HUES48 (cell line): ENCODE measurements around the gene MAGI2.

Experiments used
- H3K27ac ChIP-seq: one replicate; pipeline ENCODE4 v1.7.0; 2013; ENCODE audit warnings: low read depth, low read length, inconsistent platforms
- H3K27me3 ChIP-seq: 2 replicates; pipeline ENCODE4 v1.6.1; 2013; ENCODE audit warnings: mild to moderate bottlenecking, low read length; ENCODE audit not compliant: control insufficient read depth, insufficient read depth
- H3K36me3 ChIP-seq: 2 replicates; pipeline ENCODE4 v1.6.1; 2013; ENCODE audit warnings: low read length; ENCODE audit not compliant: control insufficient read depth, insufficient read depth
- H3K4me1 ChIP-seq: 2 replicates; pipeline ENCODE4 v1.6.1; 2013; ENCODE audit warnings: mild to moderate bottlenecking, low read length; ENCODE audit not compliant: control insufficient read depth, insufficient read depth
- H3K4me3 ChIP-seq: 2 replicates; pipeline ENCODE4 v1.5.1; 2013; ENCODE audit warnings: mild to moderate bottlenecking, low read depth, low read length
- H3K9ac ChIP-seq: 2 replicates; pipeline ENCODE4 v1.6.1; 2013; ENCODE audit warnings: mild to moderate bottlenecking, low read depth, low read length, moderate library complexity
- H3K9me3 ChIP-seq: 2 replicates; pipeline ENCODE4 v1.6.1; 2013; ENCODE audit warnings: low read length; ENCODE audit not compliant: control insufficient read depth, insufficient read depth

MAGI2 gene

GRCh38 chr7:78175330-78176100 lies 1278.0 kb downstream of the MAGI2 start:
- Histone ChIP-seq H3K9ac (no peak overlapping the region), H3K27ac (no peak overlapping the region), H3K36me3 (no peaks in the 10 kb centered on the region), H3K4me3 (no peak overlapping the region), H3K4me1 (peaks cover 28% of the 10 kb centered on the region), H3K9me3 (no peaks in the 10 kb centered on the region), H3K27me3 (no peaks in the 10 kb centered on the region)

- no peak overlapping the region for H3K9ac ChIP-seq
- H3K4me1 ChIP-seq: peaks cover 28% of the 10 kb centered on the region
- no peak overlapping the region for H3K4me3 ChIP-seq
- H3K9me3 ChIP-seq: no peaks in the 10 kb centered on the region
- no peak overlapping the region for H3K27ac ChIP-seq
- no peaks in the 10 kb centered on the region for H3K36me3 ChIP-seq
- H3K27me3 ChIP-seq: no peaks in the 10 kb centered on the region
Observed at GRCh38 chr7:78173666-78174065, 1279.8 kb downstream of the MAGI2 start.

GRCh38 chr7:78172933-78173591 lies 1280.4 kb downstream of the MAGI2 start:
- Histone ChIP-seq H3K27ac (peak overlapping the region; percentile 57), H3K4me3 (no peak overlapping the region), H3K9me3 (no peaks in the 10 kb centered on the region), H3K27me3 (no peaks in the 10 kb centered on the region), H3K4me1 (peaks cover 28% of the 10 kb centered on the region), H3K9ac (no peak overlapping the region), H3K36me3 (no peaks in the 10 kb centered on the region)

GRCh38 chr7:78172267-78172757 lies 1281.2 kb downstream of the MAGI2 start:
- peaks cover 2% of the 10 kb centered on the region; the same call in 1 of the 2 replicates for H3K36me3 ChIP-seq
- H3K27ac ChIP-seq: peak overlapping the region; percentile 69
- H3K4me3 ChIP-seq: peak overlapping the region; percentile 28; the same call in 1 of the 2 replicates

GRCh38 chr7:78171398-78171797 lies 1282.1 kb downstream of the MAGI2 start:
- H3K4me1 ChIP-seq: peaks cover 28% of the 10 kb centered on the region
- H3K36me3 ChIP-seq: peaks cover 2% of the 10 kb centered on the region; the same call in 1 of the 2 replicates
- H3K4me3 ChIP-seq: no peak overlapping the region
- H3K9ac ChIP-seq: no peak overlapping the region
- no peaks in the 10 kb centered on the region for H3K27me3 ChIP-seq
- H3K9me3 ChIP-seq: no peaks in the 10 kb centered on the region
- peak overlapping the region; percentile 69 for H3K27ac ChIP-seq

More at GRCh38 chr7:78172267-78172757, 1281.2 kb downstream of the MAGI2 start:
- H3K27me3 ChIP-seq: no peaks in the 10 kb centered on the region
- 0 out of 2 replicates have a peak overlapping the region, but pooled peaks have one; percentile 27 for H3K9ac ChIP-seq
- H3K4me1 ChIP-seq: peaks cover 28% of the 10 kb centered on the region
- H3K9me3 ChIP-seq: no peaks in the 10 kb centered on the region

GRCh38 chr7:78170815-78171214 lies 1282.7 kb downstream of the MAGI2 start:
- Histone ChIP-seq H3K4me1 (peaks cover 29% of the 10 kb centered on the region), H3K36me3 (peaks cover 2% of the 10 kb centered on the region; the same call in 1 of the 2 replicates), H3K9ac (no peak overlapping the region), H3K27ac (no peak overlapping the region), H3K4me3 (no peak overlapping the region), H3K9me3 (no peaks in the 10 kb centered on the region), H3K27me3 (no peaks in the 10 kb centered on the region)

- no peaks in the 10 kb centered on the region for H3K27me3 ChIP-seq
- H3K36me3 ChIP-seq: peaks cover 2% of the 10 kb centered on the region; the same call in 1 of the 2 replicates
- H3K27ac ChIP-seq: no peak overlapping the region
- no peaks in the 10 kb centered on the region for H3K9me3 ChIP-seq
- peaks cover 37% of the 10 kb centered on the region for H3K4me1 ChIP-seq
- no peak overlapping the region for H3K9ac ChIP-seq
- H3K4me3 ChIP-seq: no peak overlapping the region
Observed at GRCh38 chr7:78169992-78170391, 1283.5 kb downstream of the MAGI2 start.

- Histone ChIP-seq H3K27ac (no peak overlapping the region), H3K27me3 (no peaks in the 10 kb centered on the region), H3K9me3 (no peaks in the 10 kb centered on the region), H3K36me3 (peaks cover 2% of the 10 kb centered on the region; the same call in 1 of the 2 replicates), H3K4me1 (peaks cover 32% of the 10 kb centered on the region), H3K9ac (no peak overlapping the region), H3K4me3 (no peak overlapping the region)
Observed at GRCh38 chr7:78168865-78169264, 1284.6 kb downstream of the MAGI2 start.

- no peaks in the 10 kb centered on the region for H3K27me3 ChIP-seq
- H3K9ac ChIP-seq: no peak overlapping the region
- H3K9me3 ChIP-seq: no peaks in the 10 kb centered on the region
- H3K4me3 ChIP-seq: no peak overlapping the region
- H3K36me3 ChIP-seq: peaks cover 2% of the 10 kb centered on the region; the same call in 1 of the 2 replicates
- H3K27ac ChIP-seq: no peak overlapping the region
- H3K4me1 ChIP-seq: peaks cover 27% of the 10 kb centered on the region
Observed at GRCh38 chr7:78167860-78168259, 1285.6 kb downstream of the MAGI2 start.

- no peak overlapping the region for H3K27ac ChIP-seq
- H3K4me3 ChIP-seq: no peak overlapping the region
- peaks cover 2% of the 10 kb centered on the region; the same call in 1 of the 2 replicates for H3K36me3 ChIP-seq
- H3K9me3 ChIP-seq: no peaks in the 10 kb centered on the region
- H3K27me3 ChIP-seq: no peaks in the 10 kb centered on the region
- H3K4me1 ChIP-seq: peaks cover 9% of the 10 kb centered on the region
- H3K9ac ChIP-seq: no peak overlapping the region
Observed at GRCh38 chr7:78165854-78166253, 1287.6 kb downstream of the MAGI2 start.

GRCh38 chr7:78165454-78165853 lies 1288.0 kb downstream of the MAGI2 start:
- Histone ChIP-seq H3K4me3 (no peak overlapping the region), H3K27me3 (no peaks in the 10 kb centered on the region), H3K9ac (no peak overlapping the region)

More at GRCh38 chr7:78165454-78165853, 1288.0 kb downstream of the MAGI2 start:
- Histone ChIP-seq H3K27ac (no peak overlapping the region), H3K4me1 (peaks cover 12% of the 10 kb centered on the region), H3K36me3 (peaks cover 2% of the 10 kb centered on the region; the same call in 1 of the 2 replicates), H3K9me3 (no peaks in the 10 kb centered on the region)
